Sciatic nerve (tissue), 2 donors: ENCODE results near the gene ANO2. TPM values are rescaled to one million over a fixed set of nuclear protein-coding genes. Genes with fewer than 3 reads are reported as not detected.
"Not testable (repeated sequence)": the region's sequence is repeated elsewhere in the genome, so short reads cannot be mapped to it uniquely, and the experiment has no call there.

Experiments
- ATAC-seq: fragments of 200-7000 bp; cut with Tn5 transposase; one replicate; pipeline ENCODE4 v1.9.1; 2020; ENCODE audit warnings: mild to moderate bottlenecking, moderate library complexity
- DNase-seq: peaks from one replicate; pipeline ENCODE4 v3.0.0-alpha.2; 2020; ENCODE audit warnings: low spot score
- intact Hi-C: fragments of 100-400 bp; cut with DNase I; formaldehyde crosslinking; loops from one replicate; pipeline ENCODE4 v1.14.2; 2022
- total RNA-seq: library from RNA; stranded (reverse); fragmentation: NEBNext Ultra II Directional; extraction: Animal tissue kit (Norgen Biotek cat#: 25700); gene quantifications from one replicate; pipeline ENCODE4 v1.2.1, GENCODE V29; 2021
- donor health status: DM: no; HTN: no; CAD: no.
- donor health status: DM: no; HTN: no; CAD: no.

ANO2 gene
- total RNA-seq, 1 donor from 2014 or later: 30.4 TPM

- DNase-seq: no peak
- intact Hi-C loops: no loop called here
- ATAC-seq: no peak
Observed at GRCh38 chr12:5557906-5558305, 387.2 kb downstream of the ANO2 start.

- intact Hi-C loops: no loop called here
- no peak for ATAC-seq
- no peak for DNase-seq
Observed at GRCh38 chr12:5556946-5557673, 387.9 kb downstream of the ANO2 start.

- intact Hi-C loops: no loop called here
- no peak for ATAC-seq
Observed at GRCh38 chr12:5556033-5556614, 388.9 kb downstream of the ANO2 start.

GRCh38 chr12:5554711-5555110, 390.3 kb downstream of the ANO2 start:
- intact Hi-C loops: no loop called here
- DNase-seq: no peak
- ATAC-seq: no peak

More at GRCh38 chr12:5556033-5556614, 388.9 kb downstream of the ANO2 start:
- no peak for DNase-seq

- DNase-seq: no peak
- intact Hi-C loops: no loop called here
- ATAC-seq: no peak
Observed at GRCh38 chr12:5549011-5549410, 396.0 kb downstream of the ANO2 start.

GRCh38 chr12:5548152-5548943, 396.7 kb downstream of the ANO2 start:
- intact Hi-C loops: no loop called here
- DNase-seq: no peak
- no peak for ATAC-seq

- no peak for ATAC-seq
- DNase-seq: no peak
- intact Hi-C loops: no loop called here
Observed at GRCh38 chr12:5546616-5547015, 398.4 kb downstream of the ANO2 start.

- intact Hi-C loops: no loop called here
- ATAC-seq (no peak), DNase-seq (no peak)
Observed at GRCh38 chr12:5537771-5538170, 407.3 kb downstream of the ANO2 start.

GRCh38 chr12:5537026-5537615, 407.9 kb downstream of the ANO2 start:
- ATAC-seq, intact Hi-C loops, DNase-seq: not testable (repeated sequence)

GRCh38 chr12:5535541-5535940, 409.5 kb downstream of the ANO2 start:
- ATAC-seq: no peak
- DNase-seq: no peak
- intact Hi-C loops: no loop called here

- no peak for ATAC-seq
- intact Hi-C loops: no loop called here
- no peak for DNase-seq
Observed at GRCh38 chr12:5534426-5535199, 410.4 kb downstream of the ANO2 start.

GRCh38 chr12:5533368-5533767, 411.7 kb downstream of the ANO2 start:
- intact Hi-C loops: no loop called here
- ATAC-seq (no peak), DNase-seq (no peak)

- no peak for ATAC-seq
- DNase-seq: no peak
- intact Hi-C loops: no loop called here
Observed at GRCh38 chr12:5525783-5526367, 419.2 kb downstream of the ANO2 start.

GRCh38 chr12:5524769-5525436, 420.2 kb downstream of the ANO2 start:
- DNase-seq: no peak
- no peak for ATAC-seq
- intact Hi-C loops: no loop called here

GRCh38 chr12:5524116-5524768, 420.8 kb downstream of the ANO2 start:
- DNase-seq: no peak
- no peak for ATAC-seq
- intact Hi-C loops: no loop called here

GRCh38 chr12:5523396-5524115, 421.5 kb downstream of the ANO2 start:
- no peak for DNase-seq
- no peak for ATAC-seq
- intact Hi-C loops: no loop called here
